ENCODE results near the gene TET1.
A peak's percentile ranks its signal among the peaks of the same experiment; 100 is the strongest.
"Not testable (repeated sequence)": the region's sequence is repeated elsewhere in the genome, so short reads cannot be mapped to it uniquely, and the experiment has no call there.

Gene TET1

GRCh38 chr10:68565658-68566057 is 5.5 kb downstream of the TET1 start:
- no peak for DNase-seq

GRCh38 chr10:68566351-68566750 is 6.2 kb downstream of the TET1 start:
- no peak for DNase-seq

GRCh38 chr10:68566955-68567354 is 6.8 kb downstream of the TET1 start:
- DNase-seq = no peak

- DNase-seq = no peak
Observed at GRCh38 chr10:68572151-68572550, 12.0 kb downstream of the TET1 start.

- DNase-seq = no peak
Observed at GRCh38 chr10:68574051-68574450, 13.9 kb downstream of the TET1 start.

- no peak for DNase-seq
Observed at GRCh38 chr10:68576118-68576517, 16.0 kb downstream of the TET1 start.

GRCh38 chr10:68578974-68579373 is 18.8 kb downstream of the TET1 start:
- no peak for DNase-seq

- not testable (repeated sequence) for DNase-seq
Observed at GRCh38 chr10:68584187-68584586, 24.1 kb downstream of the TET1 start.

- no peak for DNase-seq
Observed at GRCh38 chr10:68586606-68587305, 26.6 kb downstream of the TET1 start.

GRCh38 chr10:68594405-68594804 is 34.3 kb downstream of the TET1 start:
- DNase-seq = no peak

GRCh38 chr10:68595513-68595912 is 35.4 kb downstream of the TET1 start:
- no peak for DNase-seq

- no peak for DNase-seq
Observed at GRCh38 chr10:68597407-68597806, 37.3 kb downstream of the TET1 start.

- DNase-seq = no peak
Observed at GRCh38 chr10:68598978-68599770, 39.0 kb downstream of the TET1 start.

GRCh38 chr10:68599771-68600040 is 39.6 kb downstream of the TET1 start:
- no peak for DNase-seq

- peak; percentile 43 for DNase-seq
Observed at GRCh38 chr10:68600041-68600778, 40.1 kb downstream of the TET1 start.

GRCh38 chr10:68601501-68602265 is 41.5 kb downstream of the TET1 start:
- no peak for DNase-seq

GRCh38 chr10:68602434-68602833 is 42.3 kb downstream of the TET1 start:
- no peak for DNase-seq

GRCh38 chr10:68603766-68604165 is 43.6 kb downstream of the TET1 start:
- no peak for DNase-seq

- DNase-seq = no peak
Observed at GRCh38 chr10:68604441-68604840, 44.3 kb downstream of the TET1 start.

- DNase-seq = no peak
Observed at GRCh38 chr10:68606918-68607317, 46.8 kb downstream of the TET1 start.

- DNase-seq = not testable (repeated sequence)
Observed at GRCh38 chr10:68610023-68610422, 49.9 kb downstream of the TET1 start.

GRCh38 chr10:68611227-68611626 is 51.1 kb downstream of the TET1 start:
- DNase-seq = no peak

- DNase-seq = not testable (repeated sequence)
Observed at GRCh38 chr10:68613974-68614373, 53.8 kb downstream of the TET1 start.
